GM10248 (cell line): ENCODE results near the gene TEX29.

Source experiments
- CTCF ChIA-PET: fragments of 300-600 bp; sonication (Branson Sonifier 250); formaldehyde crosslinking; extraction: SDS; loops from one replicate; lab custom pipeline; 2021; ENCODE audit warnings: antibody characterized with exemption; lab: Yijun Ruan, JAX
- POLR2A ChIA-PET: fragments of 350-650 bp; sonication (Branson Sonifier 250); formaldehyde crosslinking; extraction: SDS; loops from one replicate; lab custom pipeline; 2020; ENCODE audit warnings: antibody characterized with exemption; lab: Yijun Ruan, JAX
- DNase-seq: peaks from one replicate; pipeline ENCODE4 v3.0.0; 2012; ENCODE audit errors: extremely low spot score
- CTCF ChIP-seq: IDR thresholded peaks from 2 replicates; pipeline ENCODE4 v1.5.1; 2012; ENCODE audit warnings: mild to moderate bottlenecking, low read depth; ENCODE audit errors: extremely low read depth, missing control alignments, control extremely low read depth

TEX29 gene

GRCh38 chr13:111387026-111387871, 66.8 kb downstream of the TEX29 start:
- POLR2A ChIA-PET = no interaction called here
- DNase-seq = no peak
- CTCF ChIA-PET = no interaction called here
- TF ChIP-seq CTCF = no peak

GRCh38 chr13:111387945-111388600, 67.6 kb downstream of the TEX29 start:
- DNase-seq = no peak
- CTCF ChIA-PET = no interaction called here
- no peak for TF ChIP-seq CTCF
- POLR2A ChIA-PET = no interaction called here

- TF ChIP-seq CTCF = no peak
- ChIA-PET CTCF (no interaction called here), POLR2A (no interaction called here)
- no peak for DNase-seq
Measured at GRCh38 chr13:111388851-111389500, 68.5 kb downstream of the TEX29 start.

- ChIA-PET CTCF (no interaction called here), POLR2A (no interaction called here)
- DNase-seq = no peak
- TF ChIP-seq CTCF = no peak
Measured at GRCh38 chr13:111389621-111390521, 69.4 kb downstream of the TEX29 start.

- no peak for DNase-seq
- CTCF ChIA-PET = no interaction called here
- TF ChIP-seq CTCF = no peak
- POLR2A ChIA-PET = no interaction called here
Measured at GRCh38 chr13:111390522-111391270, 70.3 kb downstream of the TEX29 start.
